BLaER1 (cell line): ENCODE measurements around the gene CASP2.

Experiments
- H3K27ac ChIP-seq: shearing (Covaris generic); formaldehyde crosslinking; 2 replicates; pipeline ENCODE4 v1.8.1; 2022
- H3K27me3 ChIP-seq: shearing (Covaris generic); formaldehyde crosslinking; 2 replicates; pipeline ENCODE4 v1.8.1; 2022
- H3K36me3 ChIP-seq: shearing (Covaris generic); formaldehyde crosslinking; 2 replicates; pipeline ENCODE4 v1.8.1; 2022
- H3K4me1 ChIP-seq: shearing (Covaris generic); formaldehyde crosslinking; 2 replicates; pipeline ENCODE4 v1.8.1; 2022
- H3K4me2 ChIP-seq: shearing (Covaris generic); formaldehyde crosslinking; 2 replicates; pipeline ENCODE4 v1.8.1; 2022
- H3K4me3 ChIP-seq: shearing (Covaris generic); formaldehyde crosslinking; 2 replicates; pipeline ENCODE4 v1.8.1; 2022
- H3K9ac ChIP-seq: shearing (Covaris generic); formaldehyde crosslinking; 2 replicates; pipeline ENCODE4 v1.8.1; 2022
- H3K9me3 ChIP-seq: shearing (Covaris generic); formaldehyde crosslinking; 2 replicates; pipeline ENCODE4 v1.8.1; 2022
- H4K20me1 ChIP-seq: shearing (Covaris generic); formaldehyde crosslinking; 2 replicates; pipeline ENCODE4 v1.8.1; 2022
- Cebpa-rat ChIP-seq: shearing (Covaris generic); IDR thresholded peaks from 2 replicates; pipeline ENCODE4 v1.8.1; 2022

CASP2 gene

GRCh38 chr7:143248761-143249354 lies 39.3 kb upstream of the CASP2 start:
- H3K27me3 ChIP-seq: no peaks in the 10 kb centered on the region
- H3K36me3 ChIP-seq: no peaks in the 10 kb centered on the region
- H4K20me1 ChIP-seq: no peaks in the 10 kb centered on the region
- H3K9ac ChIP-seq: no peak overlapping the region
- H3K27ac ChIP-seq: no peak overlapping the region
- peaks cover 32% of the 10 kb centered on the region for H3K4me1 ChIP-seq
- TF ChIP-seq Cebpa-rat: no peak
- H3K4me2 ChIP-seq: no peak overlapping the region
- no peak overlapping the region for H3K4me3 ChIP-seq
- peaks cover 31% of the 10 kb centered on the region for H3K9me3 ChIP-seq

DNA sequence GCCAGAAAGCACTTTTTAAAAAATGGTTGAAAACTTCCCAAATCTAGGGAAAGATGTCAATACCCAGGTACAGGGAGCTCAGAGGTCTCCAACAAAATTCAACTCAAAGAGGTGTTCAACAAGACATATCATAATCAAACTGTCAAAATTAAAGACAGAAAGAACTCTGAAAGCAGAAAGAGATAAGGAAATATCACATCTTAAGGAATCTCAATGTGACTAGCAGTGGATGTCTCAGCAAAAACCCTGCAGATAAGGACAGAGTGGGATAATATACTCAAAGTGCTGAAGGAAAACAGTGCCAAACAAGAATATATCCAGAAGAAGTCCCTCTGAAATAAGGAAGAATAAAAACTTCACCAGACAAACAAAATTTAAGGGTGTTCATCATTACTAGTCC lies 38.0 kb upstream of the CASP2 start:
- no peaks in the 10 kb centered on the region for H3K27me3 ChIP-seq
- H3K27ac ChIP-seq: no peak overlapping the region
- no peak overlapping the region for H3K9ac ChIP-seq
- peak overlapping the region; percentile 39 for H3K4me2 ChIP-seq
- no peaks in the 10 kb centered on the region for H4K20me1 ChIP-seq
- peaks cover 35% of the 10 kb centered on the region for H3K9me3 ChIP-seq
- no peak overlapping the region for H3K4me3 ChIP-seq
- H3K36me3 ChIP-seq: no peaks in the 10 kb centered on the region
- peaks cover 36% of the 10 kb centered on the region for H3K4me1 ChIP-seq
- TF ChIP-seq Cebpa-rat: no peak

DNA sequence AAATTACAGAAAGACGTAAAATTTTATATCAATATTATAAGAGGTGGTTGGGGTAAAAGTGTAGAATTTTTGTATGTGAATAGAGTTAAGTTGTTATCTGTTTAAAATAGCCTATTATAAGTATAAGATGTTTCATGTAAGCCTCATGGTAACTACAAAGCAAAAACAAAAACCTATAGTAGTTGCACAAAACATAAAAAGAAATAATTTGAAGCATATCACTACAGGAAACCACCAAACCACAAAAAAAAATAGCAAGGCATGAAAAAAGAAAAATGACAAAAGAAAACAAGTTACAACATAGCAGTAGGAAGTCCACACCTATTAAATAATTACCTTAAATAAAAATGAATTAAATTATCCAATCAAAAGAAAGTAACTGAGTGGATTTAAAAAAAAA lies 37.3 kb upstream of the CASP2 start:
- Histone ChIP-seq H3K27ac (no peak overlapping the region), H3K4me2 (peak overlapping the region; percentile 39)

GRCh38 chr7:143252006-143252405 lies 36.1 kb upstream of the CASP2 start:
- no peaks in the 10 kb centered on the region for H3K36me3 ChIP-seq
- peaks cover 53% of the 10 kb centered on the region for H3K4me1 ChIP-seq
- peak overlapping the region; percentile 39 for H3K4me2 ChIP-seq
- H3K27ac ChIP-seq: no peak overlapping the region
- no peak overlapping the region for H3K4me3 ChIP-seq
- no peak overlapping the region for H3K9ac ChIP-seq
- H4K20me1 ChIP-seq: no peaks in the 10 kb centered on the region
- no peaks in the 10 kb centered on the region for H3K27me3 ChIP-seq
- H3K9me3 ChIP-seq: peaks cover 35% of the 10 kb centered on the region
- no peak for TF ChIP-seq Cebpa-rat

More for the DNA sequence above, 37.3 kb upstream of the CASP2 start:
- Histone ChIP-seq H3K9ac (no peak overlapping the region), H3K4me3 (no peak overlapping the region), H3K4me1 (peaks cover 42% of the 10 kb centered on the region), H3K27me3 (no peaks in the 10 kb centered on the region), H4K20me1 (no peaks in the 10 kb centered on the region), H3K36me3 (no peaks in the 10 kb centered on the region), H3K9me3 (peaks cover 35% of the 10 kb centered on the region)
- no peak for TF ChIP-seq Cebpa-rat

- Histone ChIP-seq H3K4me1 (peaks cover 57% of the 10 kb centered on the region), H3K4me2 (peak overlapping the region; percentile 47), H3K27me3 (no peaks in the 10 kb centered on the region), H4K20me1 (no peaks in the 10 kb centered on the region), H3K36me3 (no peaks in the 10 kb centered on the region), H3K4me3 (no peak overlapping the region), H3K27ac (no peak overlapping the region), H3K9ac (no peak overlapping the region), H3K9me3 (peaks cover 19% of the 10 kb centered on the region)
- no peak for TF ChIP-seq Cebpa-rat
Measured at GRCh38 chr7:143255564-143255963, 32.6 kb upstream of the CASP2 start.

DNA sequence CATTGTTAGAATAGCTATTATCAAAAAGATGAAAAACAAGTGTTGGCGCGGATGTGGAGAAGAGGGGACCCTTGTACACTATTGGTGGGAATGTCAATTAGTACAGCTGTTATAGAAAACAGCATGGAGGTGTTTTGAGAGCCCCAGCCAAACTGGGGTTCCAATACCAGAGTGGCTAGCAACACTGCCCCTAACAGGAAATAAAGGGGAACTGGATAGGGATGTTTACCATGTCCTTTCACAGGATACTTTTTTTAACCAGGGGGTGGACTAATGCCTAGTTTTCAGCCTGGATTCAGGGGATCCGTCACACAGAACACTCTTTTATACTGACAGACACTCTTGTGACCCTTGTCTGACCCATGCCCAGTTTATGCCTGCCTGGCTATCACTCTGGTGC lies 31.8 kb upstream of the CASP2 start:
- no peak overlapping the region for H3K9ac ChIP-seq

DNA sequence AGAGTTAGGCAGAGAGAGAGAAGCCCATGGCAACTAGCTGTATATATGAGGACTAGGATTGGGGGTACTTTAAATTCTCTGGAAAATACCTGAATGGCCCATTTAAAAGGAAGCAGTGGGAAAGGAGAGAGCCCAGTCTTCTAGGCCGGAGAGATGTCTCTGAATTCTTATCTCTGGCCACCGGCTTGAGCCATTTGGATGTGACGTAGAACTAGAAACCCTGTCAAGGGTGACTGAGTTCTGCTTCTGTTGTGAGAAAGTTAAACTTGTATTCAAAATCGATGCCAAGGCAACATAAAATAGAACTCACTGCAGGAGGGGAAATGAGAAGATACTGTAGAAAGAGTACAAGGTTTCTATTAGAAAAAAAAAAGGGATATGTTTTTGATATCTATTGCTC lies 31.2 kb upstream of the CASP2 start:
- Histone ChIP-seq H3K9me3 (peaks cover 17% of the 10 kb centered on the region), H3K9ac (no peak overlapping the region), H3K27ac (no peak overlapping the region), H3K4me1 (peaks cover 44% of the 10 kb centered on the region), H3K4me3 (no peak overlapping the region), H3K27me3 (no peaks in the 10 kb centered on the region), H3K4me2 (peak overlapping the region; percentile 15; the same call in 1 of the 2 replicates), H3K36me3 (no peaks in the 10 kb centered on the region), H4K20me1 (no peaks in the 10 kb centered on the region)
- TF ChIP-seq Cebpa-rat: no peak

More for the DNA sequence above, 31.8 kb upstream of the CASP2 start:
- H3K4me3 ChIP-seq: no peak overlapping the region
- H3K4me2 ChIP-seq: 0 out of 2 replicates have a peak overlapping the region, but pooled peaks have one; percentile 15
- H3K36me3 ChIP-seq: no peaks in the 10 kb centered on the region
- no peak for TF ChIP-seq Cebpa-rat
- peaks cover 19% of the 10 kb centered on the region for H3K9me3 ChIP-seq
- H4K20me1 ChIP-seq: no peaks in the 10 kb centered on the region
- H3K27me3 ChIP-seq: no peaks in the 10 kb centered on the region
- no peak overlapping the region for H3K27ac ChIP-seq
- H3K4me1 ChIP-seq: peaks cover 50% of the 10 kb centered on the region

DNA sequence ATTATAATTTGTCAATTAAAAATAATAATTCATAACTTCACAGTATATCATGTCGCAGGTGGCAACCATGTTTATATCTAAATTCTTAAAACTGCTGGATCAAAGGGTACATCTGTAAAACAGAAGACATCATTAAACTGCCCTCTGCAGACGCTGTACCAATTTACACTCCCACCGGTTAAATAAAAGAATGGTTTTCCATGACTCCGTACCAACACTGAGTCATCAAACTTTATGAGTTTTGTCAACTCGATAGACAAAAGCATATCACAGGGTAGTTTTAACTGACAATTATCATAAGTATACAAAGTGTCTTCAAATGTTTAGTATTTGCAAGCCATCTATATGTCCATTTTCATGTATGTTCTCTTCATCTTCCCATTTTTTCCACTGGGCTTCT lies 30.6 kb upstream of the CASP2 start:
- TF ChIP-seq Cebpa-rat: no peak
- no peak overlapping the region for H3K9ac ChIP-seq
- no peak overlapping the region for H3K4me2 ChIP-seq

GRCh38 chr7:143258831-143259230 lies 29.3 kb upstream of the CASP2 start:
- TF ChIP-seq Cebpa-rat: no peak
- no peaks in the 10 kb centered on the region for H4K20me1 ChIP-seq
- H3K4me3 ChIP-seq: no peak overlapping the region
- H3K9me3 ChIP-seq: peaks cover 5% of the 10 kb centered on the region; the same call in 1 of the 2 replicates
- no peaks in the 10 kb centered on the region for H3K36me3 ChIP-seq
- H3K27me3 ChIP-seq: no peaks in the 10 kb centered on the region
- 0 out of 2 replicates have a peak overlapping the region, but pooled peaks have one; percentile 11 for H3K27ac ChIP-seq
- H3K4me2 ChIP-seq: peak overlapping the region; percentile 33
- peaks cover 47% of the 10 kb centered on the region for H3K4me1 ChIP-seq
- H3K9ac ChIP-seq: no peak overlapping the region

More for the DNA sequence above, 30.6 kb upstream of the CASP2 start:
- no peaks in the 10 kb centered on the region for H4K20me1 ChIP-seq
- H3K4me3 ChIP-seq: no peak overlapping the region
- no peaks in the 10 kb centered on the region for H3K27me3 ChIP-seq
- H3K36me3 ChIP-seq: no peaks in the 10 kb centered on the region
- H3K4me1 ChIP-seq: peaks cover 41% of the 10 kb centered on the region
- peaks cover 15% of the 10 kb centered on the region for H3K9me3 ChIP-seq
- H3K27ac ChIP-seq: no peak overlapping the region

DNA sequence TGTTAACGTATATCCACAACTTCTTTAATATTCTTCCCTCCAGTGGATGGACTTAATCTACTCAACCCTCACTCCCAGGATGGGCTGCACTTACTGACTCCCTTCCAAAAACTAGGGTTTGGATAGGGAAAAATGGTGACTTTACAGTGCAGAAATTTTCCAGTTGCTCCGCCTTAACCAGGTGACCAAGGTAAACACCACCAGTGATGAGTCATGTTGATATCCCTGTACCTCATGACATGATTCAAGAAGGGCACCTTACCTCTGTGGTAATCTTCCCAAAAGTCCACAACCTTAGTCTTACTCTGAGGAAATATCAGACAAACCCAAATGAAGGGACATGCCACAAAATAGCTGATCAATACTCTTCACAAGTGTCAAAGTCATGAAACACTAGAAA lies 28.4 kb upstream of the CASP2 start:
- Histone ChIP-seq H3K4me2 (peak overlapping the region; percentile 33; the same call in 1 of the 2 replicates), H3K4me1 (peaks cover 56% of the 10 kb centered on the region), H3K9ac (no peak overlapping the region), H3K27ac (no peak overlapping the region), H3K27me3 (no peaks in the 10 kb centered on the region), H3K4me3 (no peak overlapping the region), H4K20me1 (no peaks in the 10 kb centered on the region), H3K9me3 (no peaks in the 10 kb centered on the region), H3K36me3 (peaks cover 1% of the 10 kb centered on the region; the same call in 1 of the 2 replicates)
- TF ChIP-seq Cebpa-rat: no peak
